HUDEP-2 (cell line): ENCODE results near the gene DENND6B.

ENCODE experiments used
- DNase-seq, 76 experiments: peaks; one replicate each; lab custom pipeline; 2025; ENCODE audit not compliant: unreplicated experiment in 76 of 76; lab: John Stamatoyannopoulos, UW

The DENND6B gene

GRCh38 chr22:50260801-50261614 lies 65.8 kb downstream of the DENND6B start:
- DNase-seq, result peak in 16 of 76 experiments; percentile 7 to 39 (median 25)

GRCh38 chr22:50260434-50260800 lies 66.4 kb downstream of the DENND6B start:
- DNase-seq, result no peak

DNA sequence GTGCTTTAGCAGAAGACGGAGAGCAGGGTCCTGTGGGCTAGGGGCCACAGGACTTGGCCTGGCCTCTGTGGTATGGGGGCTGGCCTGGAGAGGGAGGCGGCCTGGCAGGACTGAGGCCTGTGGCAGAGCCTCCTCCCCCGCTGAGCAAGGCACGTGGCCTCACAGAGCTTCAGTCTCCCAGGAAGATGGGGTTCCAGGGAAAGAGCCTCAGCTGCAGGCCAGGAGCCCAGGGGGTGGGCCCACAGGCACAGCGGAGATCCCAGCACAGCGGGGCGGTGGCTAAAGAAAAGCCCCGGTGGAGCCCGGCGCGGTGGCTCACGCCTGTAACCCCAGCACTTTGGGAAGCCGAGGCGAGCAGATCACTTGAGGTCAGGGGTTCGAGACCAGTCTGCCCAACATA lies 67.5 kb downstream of the DENND6B start:
- DNase-seq, result no peak
